OCI-LY7 (cell line): Measurements from ENCODE around the gene CALR.

Source experiments
- CTCF ChIP-seq: fragments of 200-600 bp; sonication (generic); conservative IDR thresholded peaks from 2 replicates; pipeline ENCODE4 v1.5.1; 2014; ENCODE audit warnings: mild to moderate bottlenecking, antibody characterized with exemption, low read length, moderate library complexity, mixed read lengths
- EZH2phosphoT487 ChIP-seq: fragments of 200-600 bp; sonication (generic); IDR thresholded peaks from 2 replicates; pipeline ENCODE4 v1.6.1; 2018; ENCODE audit warnings: low read depth, borderline replicate concordance, mild to moderate bottlenecking, mixed run types, antibody characterized with exemption, low read length, moderate library complexity, mixed read lengths

GRCh38 chr19:12974301-12975220, 36.2 kb downstream of the CALR start:
- TF ChIP-seq EZH2phosphoT487 (no peak), CTCF (no peak)
